COLO668 (cell line): ENCODE measurements around the gene LPP.
"Not testable (repeated sequence)": the region's sequence is repeated elsewhere in the genome, so short reads cannot be mapped to it uniquely, and the experiment has no call there.

Experiments used
- DNase-seq: peaks from one replicate; lab custom pipeline; 2025; ENCODE audit not compliant: unreplicated experiment; lab: John Stamatoyannopoulos, UW

LPP gene

GRCh38 chr3:188427981-188428380 lies 274.0 kb downstream of the LPP start:
- DNase-seq = not testable (repeated sequence)

GRCh38 chr3:188431040-188431439 lies 277.1 kb downstream of the LPP start:
- no peak for DNase-seq

- no peak for DNase-seq
Observed at GRCh38 chr3:188431553-188431952, 277.6 kb downstream of the LPP start.

GRCh38 chr3:188432802-188433520 lies 279.0 kb downstream of the LPP start:
- no peak for DNase-seq

- no peak for DNase-seq
Observed at GRCh38 chr3:188433521-188434150, 279.7 kb downstream of the LPP start.

- no peak for DNase-seq
Observed at GRCh38 chr3:188434594-188434993, 280.6 kb downstream of the LPP start.

GRCh38 chr3:188435266-188435665 lies 281.3 kb downstream of the LPP start:
- DNase-seq = no peak

- no peak for DNase-seq
Observed at GRCh38 chr3:188437926-188438325, 284.0 kb downstream of the LPP start.

- DNase-seq = no peak
Observed at GRCh38 chr3:188439080-188439479, 285.1 kb downstream of the LPP start.

- DNase-seq = no peak
Observed at GRCh38 chr3:188440340-188440972, 286.5 kb downstream of the LPP start.

GRCh38 chr3:188442430-188442829 lies 288.5 kb downstream of the LPP start:
- no peak for DNase-seq

- not testable (repeated sequence) for DNase-seq
Observed at GRCh38 chr3:188445175-188445574, 291.2 kb downstream of the LPP start.

GRCh38 chr3:188446014-188446413 lies 292.1 kb downstream of the LPP start:
- DNase-seq = no peak

GRCh38 chr3:188446766-188447165 lies 292.8 kb downstream of the LPP start:
- DNase-seq = no peak

GRCh38 chr3:188448813-188449212 lies 294.9 kb downstream of the LPP start:
- no peak for DNase-seq

GRCh38 chr3:188449421-188449820 lies 295.5 kb downstream of the LPP start:
- no peak for DNase-seq

- no peak for DNase-seq
Observed at GRCh38 chr3:188452158-188452772, 298.3 kb downstream of the LPP start.

GRCh38 chr3:188453431-188454384 lies 299.8 kb downstream of the LPP start:
- DNase-seq = no peak

GRCh38 chr3:188455748-188456147 lies 301.8 kb downstream of the LPP start:
- no peak for DNase-seq

- DNase-seq = no peak
Observed at GRCh38 chr3:188458756-188459155, 304.8 kb downstream of the LPP start.

- no peak for DNase-seq
Observed at GRCh38 chr3:188465311-188465710, 311.4 kb downstream of the LPP start.
